Measurements from ENCODE around the gene CAB39. TPM values are rescaled to one million over a fixed set of nuclear protein-coding genes. Genes with fewer than 3 reads are reported as not detected.

Gene CAB39
- total and polyA plus RNA-seq, 11 donors, result 28.6 to 99.2 (median 84.2) TPM

- Histone ChIP-seq H3K36me3 (peaks cover 0 to 20% (median 0%) of the 10 kb centered on the region in 9 donors), H3K9me3 (peaks cover 0 to 4% (median 0%) of the 10 kb centered on the region in 12 donors), H3K4me3 (no peak overlapping the region), H3K27me3 (no peaks in the 10 kb centered on the region), H3K4me1 (peaks cover 0 to 48% (median 21%) of the 10 kb centered on the region in 12 donors), H3K27ac (no peak overlapping the region)
- intact Hi-C loops (cut with DNase I), result no loop called here
- TF ChIP-seq CTCF (IDR thresholded peaks at IDR 0.05) (no peak), POLR2A (IDR thresholded peaks at IDR 0.05) (no peak)
- ATAC-seq, result no peak
- DNase-seq, result no peak
- WGBS, 4 donors, result 85 to 99% (median 97%) methylated on average over 4 of the region's 4 CpGs
These were observed 60.6 kb downstream of the CAB39 start for GRCh38 chr2:230773039-230773773.

- DNase-seq, result no peak
- TF ChIP-seq CTCF (IDR thresholded peaks at IDR 0.05) (no peak), POLR2A (IDR thresholded peaks at IDR 0.05) (no peak)
- H3K4me1 ChIP-seq, result peaks cover 0 to 60% (median 33%) of the 10 kb centered on the region in 12 donors
- H3K4me3 ChIP-seq, result no peak overlapping the region
- H3K27ac ChIP-seq, result peak overlapping the region in 10 of 12 donors; percentile 2 to 65 (median 46)
- WGBS, 4 donors, result 88 to 91% (median 88%) methylated on average over 4 of the region's 4 CpGs
- intact Hi-C loops (cut with DNase I), result no loop called here
- ATAC-seq, result peak; percentile 64 to 91 (median 90)
- H3K27me3 ChIP-seq, result no peaks in the 10 kb centered on the region
- H3K9me3 ChIP-seq, result peaks cover 0 to 4% (median 0%) of the 10 kb centered on the region in 12 donors
- peaks cover 0 to 16% (median 0%) of the 10 kb centered on the region in 9 donors for H3K36me3 ChIP-seq
These were observed 61.8 kb downstream of the CAB39 start for GRCh38 chr2:230774348-230774951.

- intact Hi-C loops (cut with DNase I), result no loop called here
- H3K36me3 ChIP-seq, result peaks cover 0 to 18% (median 0%) of the 10 kb centered on the region in 9 donors
- H3K4me3 ChIP-seq, result no peak overlapping the region
- peak overlapping the region in 1 of 12 donors; percentile 13 for H3K27ac ChIP-seq
- DNase-seq, result no peak
- H3K27me3 ChIP-seq, result no peaks in the 10 kb centered on the region
- 86 to 93% (median 89%) methylated on average over 4 of the region's 4 CpGs for WGBS, 4 donors
- no peak for ATAC-seq
- H3K9me3 ChIP-seq, result peaks cover 0 to 4% (median 0%) of the 10 kb centered on the region in 12 donors
- peaks cover 0 to 73% (median 35%) of the 10 kb centered on the region in 12 donors for H3K4me1 ChIP-seq
- TF ChIP-seq CTCF (IDR thresholded peaks at IDR 0.05) (no peak), POLR2A (IDR thresholded peaks at IDR 0.05) (no peak)
These were observed 63.1 kb downstream of the CAB39 start for GRCh38 chr2:230775737-230776136.

GRCh38 chr2:230777721-230778120, 65.1 kb downstream of the CAB39 start:
- Histone ChIP-seq H3K4me1 (peaks cover 0 to 86% (median 43%) of the 10 kb centered on the region in 12 donors), H3K9me3 (no peaks in the 10 kb centered on the region), H3K27ac (peak overlapping the region in 1 of 12 donors; percentile 14), H3K27me3 (no peaks in the 10 kb centered on the region), H3K4me3 (no peak overlapping the region), H3K36me3 (peaks cover 0 to 20% (median 0%) of the 10 kb centered on the region in 9 donors)
- ATAC-seq, result no peak
- WGBS, 4 donors, result 63 to 97% (median 84%) methylated on average over 3 of the region's 3 CpGs
- DNase-seq, result no peak
- intact Hi-C loops (cut with DNase I), result no loop called here
- TF ChIP-seq CTCF (IDR thresholded peaks at IDR 0.05) (no peak), POLR2A (IDR thresholded peaks at IDR 0.05) (no peak)
